H9 (cell line): ENCODE data around the gene DYNLRB1. TPM values are rescaled to one million over a fixed set of nuclear protein-coding genes. Genes with fewer than 3 reads are reported as not detected.

Experiments used
- DNase-seq: peaks from one replicate; pipeline ENCODE4 v3.0.0-alpha.2; 2017
- H2AFZ ChIP-seq: one replicate; pipeline ENCODE4 v1.6.1; 2013; ENCODE audit warnings: mild to moderate bottlenecking, low read length, control low read depth, moderate library complexity
- H2AK5ac ChIP-seq: 2 replicates; pipeline ENCODE4 v1.6.1; 2013; ENCODE audit warnings: low read length, control low read depth, mixed read lengths; ENCODE audit not compliant: insufficient read length
- H2BK120ac ChIP-seq: one replicate; pipeline ENCODE4 v1.6.1; 2013; ENCODE audit warnings: low read depth, mild to moderate bottlenecking, low read length, control low read depth, inconsistent platforms; ENCODE audit not compliant: poor library complexity, severe bottlenecking
- H2BK12ac ChIP-seq: 2 replicates; pipeline ENCODE4 v1.6.1; 2013; ENCODE audit warnings: low read length, control low read depth, mixed read lengths, low read depth; ENCODE audit not compliant: insufficient read length
- H2BK15ac ChIP-seq: 2 replicates; pipeline ENCODE4 v1.6.1; 2013; ENCODE audit warnings: low read depth, low read length, control low read depth
- H2BK20ac ChIP-seq: one replicate; pipeline ENCODE4 v1.6.1; 2013; ENCODE audit warnings: low read depth, mild to moderate bottlenecking, low read length, control low read depth, inconsistent platforms; ENCODE audit not compliant: poor library complexity, severe bottlenecking
- H2BK5ac ChIP-seq: 2 replicates; pipeline ENCODE4 v1.6.1; 2013; ENCODE audit warnings: low read length, control low read depth, mixed read lengths; ENCODE audit not compliant: insufficient read length
- H3K14ac ChIP-seq: 2 replicates; pipeline ENCODE4 v1.6.1; 2013; ENCODE audit warnings: low read length, control low read depth; ENCODE audit not compliant: insufficient read depth
- H3K18ac ChIP-seq: 2 replicates; pipeline ENCODE4 v1.6.1; 2013; ENCODE audit warnings: low read depth, mild to moderate bottlenecking, mixed read lengths, low read length, control low read depth; ENCODE audit not compliant: insufficient read length
- H3K23ac ChIP-seq: 2 replicates; pipeline ENCODE4 v1.6.1; 2013; ENCODE audit warnings: low read length, control low read depth, mixed read lengths, low read depth; ENCODE audit not compliant: insufficient read length
- H3K23me2 ChIP-seq: 2 replicates; pipeline ENCODE4 v1.6.1; 2013; ENCODE audit warnings: low read depth, mild to moderate bottlenecking, mixed read lengths, low read length, control low read depth; ENCODE audit not compliant: insufficient read length, poor library complexity, severe bottlenecking
- H3K27ac ChIP-seq: 2 replicates; pipeline ENCODE4 v1.5.1; 2013; ENCODE audit warnings: low read length, control low read depth, mixed read lengths, low read depth; ENCODE audit not compliant: insufficient read length
- H3K27me3 ChIP-seq: 2 replicates; pipeline ENCODE4 v1.6.1; 2013; ENCODE audit warnings: low read length, control low read depth, inconsistent platforms; ENCODE audit not compliant: insufficient read depth
- H3K4ac ChIP-seq: 2 replicates; pipeline ENCODE4 v1.6.1; 2013; ENCODE audit warnings: low read depth, mild to moderate bottlenecking, control low read depth, inconsistent platforms, low read length, moderate library complexity
- H3K4me1 ChIP-seq: 2 replicates; pipeline ENCODE4 v1.6.1; 2013; ENCODE audit warnings: low read length, control low read depth, inconsistent platforms; ENCODE audit not compliant: insufficient read depth
- H3K4me2 ChIP-seq: 2 replicates; pipeline ENCODE4 v1.6.1; 2013; ENCODE audit warnings: low read length, control low read depth, mixed read lengths; ENCODE audit not compliant: insufficient read length, insufficient read depth
- H3K56ac ChIP-seq: 2 replicates; pipeline ENCODE4 v1.6.1; 2013; ENCODE audit warnings: low read depth, mild to moderate bottlenecking, mixed read lengths, low read length, control low read depth; ENCODE audit not compliant: insufficient read length
- H3K79me1 ChIP-seq: 2 replicates; pipeline ENCODE4 v1.6.1; 2013; ENCODE audit warnings: low read depth, mild to moderate bottlenecking, moderate library complexity, low read length, control low read depth, inconsistent platforms; ENCODE audit not compliant: insufficient read depth, poor library complexity, severe bottlenecking
- H3K79me2 ChIP-seq: 2 replicates; pipeline ENCODE4 v1.6.1; 2013; ENCODE audit warnings: low read length, control low read depth, inconsistent platforms; ENCODE audit not compliant: insufficient read depth
- H3K9ac ChIP-seq: 2 replicates; pipeline ENCODE4 v1.6.1; 2013; ENCODE audit warnings: low read length, control low read depth, mixed read lengths; ENCODE audit not compliant: insufficient read length; ENCODE audit errors: extremely low read depth
- H3K9me3 ChIP-seq: one replicate; pipeline ENCODE4 v1.6.1; 2013; ENCODE audit warnings: low read depth, low read length, inconsistent platforms; ENCODE audit not compliant: control insufficient read depth
- H3T11ph ChIP-seq: one replicate; pipeline ENCODE4 v1.6.1; 2013; ENCODE audit warnings: mild to moderate bottlenecking, low read length, control low read depth, inconsistent platforms
- H4K20me1 ChIP-seq: one replicate; pipeline ENCODE4 v1.6.1; 2013; ENCODE audit not compliant: control insufficient read depth, insufficient read length, insufficient read depth
- H4K5ac ChIP-seq: 2 replicates; pipeline ENCODE4 v1.6.1; 2013; ENCODE audit warnings: low read depth, mild to moderate bottlenecking, mixed read lengths, low read length, control low read depth; ENCODE audit not compliant: insufficient read length
- H4K8ac ChIP-seq: replicated peaks from 2 replicates; pipeline ENCODE4 v1.6.1; 2013; ENCODE audit warnings: low read length, control low read depth, mixed read lengths, low read depth; ENCODE audit not compliant: insufficient read length
- H4K91ac ChIP-seq: 2 replicates; pipeline ENCODE4 v1.6.1; 2013; ENCODE audit warnings: low read depth, mild to moderate bottlenecking, moderate library complexity, mixed read lengths, low read length, control low read depth; ENCODE audit not compliant: insufficient read length
- H3K27ac Mint-ChIP-seq, 3 experiments: 2 replicates in 2 of 3; 3 replicates in 1 of 3; pipeline ENCODE4 v1.8.0; 2020 to 2021; ENCODE audit warnings: mixed read lengths in 3 of 3, mild to moderate bottlenecking in 1 of 3, moderate library complexity in 1 of 3
- H3K27me3 Mint-ChIP-seq: 2 replicates; pipeline ENCODE4 v1.8.0; 2021; ENCODE audit warnings: low read depth, mild to moderate bottlenecking, moderate library complexity, mixed read lengths
- H3K36me3 Mint-ChIP-seq, 3 experiments: 2 replicates in 2 of 3; 3 replicates in 1 of 3; pipeline ENCODE4 v1.8.0; 2020 to 2021; ENCODE audit warnings: low read depth in 3 of 3, mixed read lengths in 3 of 3; ENCODE audit not compliant: insufficient read depth in 1 of 3
- H3K4me1 Mint-ChIP-seq, 2 experiments: 2 replicates each; pipeline ENCODE4 v1.8.0; 2020; ENCODE audit warnings: mixed read lengths in 2 of 2
- H3K4me3 Mint-ChIP-seq, 2 experiments: 2 replicates in 1 of 2; 3 replicates in 1 of 2; pipeline ENCODE4 v1.8.0; 2020 to 2021; ENCODE audit warnings: mild to moderate bottlenecking in 2 of 2, mixed read lengths in 2 of 2, moderate library complexity in 1 of 2
- H3K9me3 Mint-ChIP-seq, 2 experiments: 2 replicates in 1 of 2; 3 replicates in 1 of 2; pipeline ENCODE4 v1.8.0; 2020; ENCODE audit warnings: mild to moderate bottlenecking in 2 of 2, mixed read lengths in 2 of 2, moderate library complexity in 1 of 2
- WGBS: extraction: QIAGEN DNeasy Blood & Tissue Kit; methylation state at CpG from one replicate; pipeline ENCODE4 v1.1.7; 2013; ENCODE audit warnings: missing lambda C conversion rate, low lambda C conversion rate, mixed read lengths; ENCODE audit not compliant: insufficient read length; ENCODE audit errors: extremely low coverage; 5-methylcytosine and 5-hydroxymethylcytosine counted together
- total RNA-seq: library from RNA; stranded (reverse); gene quantifications from 2 replicates; pipeline ENCODE4 v1.2.1, GENCODE V29; 2021
- TF ChIP-seq, protein P1 (sequence below): fragments of 200-600 bp; sonication (generic); conservative IDR thresholded peaks from 3 replicates; pipeline ENCODE4 v1.8.0; 2021; ENCODE audit warnings: antibody characterized with exemption, mild to moderate bottlenecking

Gene DYNLRB1
- total RNA-seq, 1 experiment from 2014 or later: 200 TPM

DNA sequence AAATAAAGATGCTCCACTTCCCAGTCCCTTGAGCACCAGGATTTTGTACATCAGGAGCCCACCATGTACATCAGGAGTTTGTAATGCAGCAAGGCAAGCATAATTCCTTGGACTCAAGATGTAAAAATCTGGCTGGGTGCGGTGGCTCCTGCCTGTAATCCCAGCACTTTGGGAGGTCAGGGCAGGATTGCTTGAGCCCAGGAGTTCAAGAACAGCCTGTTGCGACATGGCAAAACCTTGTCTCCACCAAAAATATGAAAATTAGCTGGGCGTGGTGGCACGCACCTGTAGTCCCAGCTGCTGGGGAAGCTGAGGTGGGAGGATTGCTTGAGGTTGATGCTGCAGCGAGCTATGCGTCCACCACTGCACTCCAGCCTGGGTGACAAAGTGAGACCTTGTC is 26.2 kb downstream of the DYNLRB1 start:
- H3K23ac ChIP-seq: no peak overlapping the region
- H2BK20ac ChIP-seq: no peak overlapping the region
- no peak for DNase-seq
- no peak overlapping the region for H2BK15ac ChIP-seq
- H4K8ac ChIP-seq: no peak overlapping the region
- Mint-ChIP-seq H3K4me1 (peaks cover 17 to 18% of the 10 kb centered on the region in 2 experiments), H3K27me3 (peaks cover 9% of the 10 kb centered on the region), H3K4me3 (no peak overlapping the region), H3K9me3 (peaks cover 0 to 1% of the 10 kb centered on the region in 2 experiments; a peak in 1 of 5 replicates), H3K27ac (no peak overlapping the region; a peak in 1 of 7 replicates), H3K36me3 (peaks cover 12 to 38% (median 23%) of the 10 kb centered on the region in 3 experiments; a peak in 6 of 7 replicates)
- WGBS: no CpG with 5 or more reads among the region's 6 CpGs
- no peak overlapping the region for H3K56ac ChIP-seq
- H2BK12ac ChIP-seq: no peak overlapping the region
- H3K9me3 ChIP-seq: no peaks in the 10 kb centered on the region
- H3K23me2 ChIP-seq: peaks cover 3% of the 10 kb centered on the region
- H2BK5ac ChIP-seq: no peak overlapping the region
- no peaks in the 10 kb centered on the region; the same call in 1 of the 2 replicates for H3K27me3 ChIP-seq
- no peak overlapping the region for H3K4me2 ChIP-seq
- no peak overlapping the region for H4K5ac ChIP-seq
- no peaks in the 10 kb centered on the region for H3K79me2 ChIP-seq
- H2BK120ac ChIP-seq: no peak overlapping the region
- H3K27ac ChIP-seq: no peak overlapping the region
- no peaks in the 10 kb centered on the region for H3K4me1 ChIP-seq
- H2AFZ ChIP-seq: no peak overlapping the region
- no peak overlapping the region for H3K9ac ChIP-seq
- no peak overlapping the region for H3K14ac ChIP-seq
- no peak overlapping the region for H3K18ac ChIP-seq
- no peak overlapping the region for H3T11ph ChIP-seq
- H4K20me1 ChIP-seq: no peaks in the 10 kb centered on the region
- H3K4ac ChIP-seq: no peak overlapping the region
- H4K91ac ChIP-seq: no peak overlapping the region
- TF ChIP-seq, protein P1, sequence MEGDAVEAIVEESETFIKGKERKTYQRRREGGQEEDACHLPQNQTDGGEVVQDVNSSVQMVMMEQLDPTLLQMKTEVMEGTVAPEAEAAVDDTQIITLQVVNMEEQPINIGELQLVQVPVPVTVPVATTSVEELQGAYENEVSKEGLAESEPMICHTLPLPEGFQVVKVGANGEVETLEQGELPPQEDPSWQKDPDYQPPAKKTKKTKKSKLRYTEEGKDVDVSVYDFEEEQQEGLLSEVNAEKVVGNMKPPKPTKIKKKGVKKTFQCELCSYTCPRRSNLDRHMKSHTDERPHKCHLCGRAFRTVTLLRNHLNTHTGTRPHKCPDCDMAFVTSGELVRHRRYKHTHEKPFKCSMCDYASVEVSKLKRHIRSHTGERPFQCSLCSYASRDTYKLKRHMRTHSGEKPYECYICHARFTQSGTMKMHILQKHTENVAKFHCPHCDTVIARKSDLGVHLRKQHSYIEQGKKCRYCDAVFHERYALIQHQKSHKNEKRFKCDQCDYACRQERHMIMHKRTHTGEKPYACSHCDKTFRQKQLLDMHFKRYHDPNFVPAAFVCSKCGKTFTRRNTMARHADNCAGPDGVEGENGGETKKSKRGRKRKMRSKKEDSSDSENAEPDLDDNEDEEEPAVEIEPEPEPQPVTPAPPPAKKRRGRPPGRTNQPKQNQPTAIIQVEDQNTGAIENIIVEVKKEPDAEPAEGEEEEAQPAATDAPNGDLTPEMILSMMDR: no peak
- H3K79me1 ChIP-seq: no peaks in the 10 kb centered on the region
- no peak overlapping the region for H2AK5ac ChIP-seq
